IMR-90 (cell line): Measurements from ENCODE around the gene REV3L. TPM values are rescaled to one million over a fixed set of nuclear protein-coding genes. Genes with fewer than 3 reads are reported as not detected.

ENCODE experiments used
- ATAC-seq: fragments of 200-7000 bp; cut with Tn5 transposase; 2 replicates; pipeline ENCODE4 v1.9.1; 2020; ENCODE audit warnings: low read depth, mild to moderate bottlenecking, moderate library complexity
- BruUV-seq: library from RNA; stranded (reverse); fragments of 400-500 nt; replicated peaks from 2 replicates; lab custom pipeline; 2021; lab: Mats Ljungman, UMichigan
- CTCF ChIA-PET: fragments of 300-600 bp; formaldehyde crosslinking; extraction: SDS; loops from one replicate; lab custom pipeline; 2021; ENCODE audit warnings: antibody characterized with exemption; lab: Yijun Ruan, JAX
- POLR2A ChIA-PET: fragments of 300-600 bp; sonication (Branson Sonifier 250); formaldehyde crosslinking; loops from one replicate; lab custom pipeline; 2022; ENCODE audit warnings: antibody characterized with exemption; ENCODE audit not compliant: unreplicated experiment; lab: Charles Lee
- DNase-seq: peaks from one replicate; pipeline ENCODE4 v3.0.0; 2013
- H2AFZ ChIP-seq: replicated peaks from 2 replicates; pipeline ENCODE3; 2013; ENCODE audit warnings: low read length, mild to moderate bottlenecking; ENCODE audit not compliant: poor library complexity
- H2AK5ac ChIP-seq: 2 replicates; pipeline ENCODE4 v1.6.1; 2013; ENCODE audit warnings: low read depth, low read length, inconsistent platforms
- H2AK9ac ChIP-seq: replicated peaks from 2 replicates; pipeline ENCODE3; 2013; ENCODE audit warnings: mild to moderate bottlenecking, low read depth, low read length, moderate library complexity; ENCODE audit not compliant: poor library complexity
- H2BK120ac ChIP-seq: 2 replicates; pipeline ENCODE4 v1.6.1; 2013; ENCODE audit warnings: low read depth, low read length, inconsistent platforms
- H2BK15ac ChIP-seq: 3 replicates; pipeline ENCODE4 v1.6.1; 2013; ENCODE audit warnings: low read depth, low read length, inconsistent platforms
- H2BK20ac ChIP-seq: 2 replicates; pipeline ENCODE4 v1.6.1; 2013; ENCODE audit warnings: low read depth, mild to moderate bottlenecking, inconsistent platforms, low read length, moderate library complexity
- H2BK5ac ChIP-seq: 2 replicates; pipeline ENCODE4 v1.6.1; 2013; ENCODE audit warnings: mild to moderate bottlenecking, low read depth, low read length, inconsistent platforms; ENCODE audit not compliant: poor library complexity, severe bottlenecking
- H3K14ac ChIP-seq: replicated peaks from 2 replicates; pipeline ENCODE4 v1.6.1; 2013; ENCODE audit warnings: low read depth, low read length, inconsistent platforms
- H3K18ac ChIP-seq: 2 replicates; pipeline ENCODE4 v1.6.1; 2013; ENCODE audit warnings: low read depth, low read length, control low read depth
- H3K23ac ChIP-seq: 2 replicates; pipeline ENCODE4 v1.6.1; 2013; ENCODE audit warnings: low read depth, low read length, inconsistent platforms
- H3K27ac ChIP-seq: 2 replicates; pipeline ENCODE4 v1.5.1; 2013; ENCODE audit warnings: mild to moderate bottlenecking, control low read depth, low read length; ENCODE audit not compliant: insufficient read depth
- H3K27me3 ChIP-seq: 2 replicates; pipeline ENCODE4 v1.6.1; 2013; ENCODE audit warnings: low read length; ENCODE audit not compliant: control insufficient read depth, insufficient read depth
- H3K36me3 ChIP-seq: 2 replicates; pipeline ENCODE4 v1.6.1; 2013; ENCODE audit warnings: low read length, mixed read lengths; ENCODE audit not compliant: control insufficient read depth, insufficient read depth
- H3K4ac ChIP-seq: 2 replicates; pipeline ENCODE4 v1.6.1; 2013; ENCODE audit warnings: low read depth, low read length, inconsistent platforms
- H3K4me1 ChIP-seq: 2 replicates; pipeline ENCODE4 v1.6.1; 2013; ENCODE audit warnings: low read length, mixed read lengths; ENCODE audit not compliant: control insufficient read depth, insufficient read depth
- H3K4me2 ChIP-seq: 2 replicates; pipeline ENCODE4 v1.6.1; 2013; ENCODE audit warnings: low read depth, mild to moderate bottlenecking, control low read depth, low read length, moderate library complexity
- H3K4me3 ChIP-seq: 2 replicates; pipeline ENCODE4 v1.5.1; 2013; ENCODE audit warnings: low read depth, mild to moderate bottlenecking, control low read depth, low read length, moderate library complexity; ENCODE audit not compliant: insufficient read depth
- H3K56ac ChIP-seq: 2 replicates; pipeline ENCODE4 v1.6.1; 2013; ENCODE audit warnings: low read length, inconsistent platforms; ENCODE audit not compliant: insufficient read depth; ENCODE audit errors: extremely low read depth
- H3K79me1 ChIP-seq, 2 experiments: 2 replicates each; pipeline ENCODE4 v1.6.1; 2013; ENCODE audit warnings: low read length in 2 of 2, inconsistent platforms in 1 of 2, low read depth in 1 of 2
- H3K9ac ChIP-seq: 2 replicates; pipeline ENCODE4 v1.6.1; 2013; ENCODE audit warnings: low read depth, low read length, control low read depth
- H3K9me1 ChIP-seq: 2 replicates; pipeline ENCODE4 v1.6.1; 2013; ENCODE audit warnings: low read length, inconsistent platforms; ENCODE audit not compliant: insufficient read depth
- H3K9me3 ChIP-seq: 2 replicates; pipeline ENCODE4 v1.6.1; 2013; ENCODE audit warnings: low read length; ENCODE audit not compliant: control insufficient read depth, insufficient read depth
- H4K20me1 ChIP-seq: 2 replicates; pipeline ENCODE4 v1.6.1; 2013; ENCODE audit warnings: low read length, inconsistent platforms; ENCODE audit not compliant: insufficient read depth
- H4K5ac ChIP-seq: 2 replicates; pipeline ENCODE4 v1.6.1; 2013; ENCODE audit warnings: mild to moderate bottlenecking, low read depth, low read length, control low read depth
- H4K8ac ChIP-seq, 2 experiments: 2 replicates each; pipeline ENCODE4 v1.6.1; 2013; ENCODE audit warnings: low read depth in 2 of 2, low read length in 2 of 2, control low read depth in 1 of 2, inconsistent platforms in 1 of 2
- H4K91ac ChIP-seq: 2 replicates; pipeline ENCODE4 v1.6.1; 2013; ENCODE audit warnings: low read depth, low read length, inconsistent platforms; ENCODE audit not compliant: insufficient read depth
- BHLHE40 ChIP-seq: fragments of 150-350 bp; IDR thresholded peaks from 2 replicates; pipeline ENCODE4 v1.6.1; 2016; ENCODE audit warnings: mild to moderate bottlenecking, low read depth, low read length
- CEBPB ChIP-seq: IDR thresholded peaks from 2 replicates; pipeline ENCODE4 v1.6.1; 2012; ENCODE audit warnings: low read depth, low read length, improper control_type of control experiment
- CHD1 ChIP-seq: IDR thresholded peaks from 2 replicates; pipeline ENCODE4 v1.6.1; 2012; ENCODE audit warnings: low read depth, low read length, improper control_type of control experiment
- CTCF ChIP-seq: conservative IDR thresholded peaks from 2 replicates; pipeline ENCODE4 v1.5.1; 2012; ENCODE audit warnings: mild to moderate bottlenecking, low read depth, low read length, improper control_type of control experiment
- ELK1 ChIP-seq: fragments of 150-350 bp; IDR thresholded peaks from 2 replicates; pipeline ENCODE4 v1.6.1; 2016; ENCODE audit warnings: low read depth, mild to moderate bottlenecking, low read length, moderate library complexity, borderline replicate concordance
- FOS ChIP-seq: fragments of 150-350 bp; IDR thresholded peaks from 2 replicates; pipeline ENCODE4 v1.6.1; 2016; ENCODE audit warnings: low read depth, low read length
- MAFK ChIP-seq: IDR thresholded peaks from 2 replicates; pipeline ENCODE4 v1.6.1; 2012; ENCODE audit warnings: low read depth, low read length, improper control_type of control experiment
- MAZ ChIP-seq: IDR thresholded peaks from 2 replicates; pipeline ENCODE4 v1.6.1; 2012; ENCODE audit warnings: low read depth, mild to moderate bottlenecking, low read length, improper control_type of control experiment, moderate library complexity, borderline replicate concordance
- MXI1 ChIP-seq: IDR thresholded peaks from 2 replicates; pipeline ENCODE4 v1.6.1; 2012; ENCODE audit warnings: low read depth, mild to moderate bottlenecking, low read length, moderate library complexity, borderline replicate concordance
- NFE2L2 ChIP-seq: fragments of 150-350 bp; IDR thresholded peaks from 2 replicates; pipeline ENCODE4 v1.6.1; 2016; ENCODE audit warnings: low read depth, mild to moderate bottlenecking, low read length
- POLR2A ChIP-seq: IDR thresholded peaks from 2 replicates; pipeline ENCODE4 v1.6.1; 2012; ENCODE audit warnings: mild to moderate bottlenecking, low read depth, low read length
- RAD21 ChIP-seq: IDR thresholded peaks from 2 replicates; pipeline ENCODE4 v1.6.1; 2012; ENCODE audit warnings: low read length, improper control_type of control experiment
- RCOR1 ChIP-seq: IDR thresholded peaks from 2 replicates; pipeline ENCODE4 v1.6.1; 2012; ENCODE audit warnings: mild to moderate bottlenecking, low read length, improper control_type of control experiment; ENCODE audit not compliant: insufficient replicate concordance
- RFX5 ChIP-seq: IDR thresholded peaks from 2 replicates; pipeline ENCODE4 v1.8.0; 2012; ENCODE audit warnings: low read depth, mild to moderate bottlenecking, low read length, moderate library complexity
- SMC3 ChIP-seq: fragments of 150-350 bp; IDR thresholded peaks from 2 replicates; pipeline ENCODE4 v1.6.1; 2016; ENCODE audit warnings: low read depth, mild to moderate bottlenecking, antibody characterized with exemption, low read length, moderate library complexity
- USF2 ChIP-seq: fragments of 150-350 bp; IDR thresholded peaks from 2 replicates; pipeline ENCODE4 v1.6.1; 2017; ENCODE audit warnings: mild to moderate bottlenecking, antibody characterized with exemption, low read length, low read depth
- WGBS, 2 experiments: methylation state at CpG; one replicate each; pipeline versions ENCODE4 v1.1.5 to v1.1.7; 2013; ENCODE audit warnings: missing lambda C conversion rate in 2 of 2; ENCODE audit not compliant: insufficient read length in 1 of 2; ENCODE audit errors: extremely low coverage in 2 of 2; 5-methylcytosine and 5-hydroxymethylcytosine counted together
- dilution Hi-C: fragments of 300-500 bp; cut with HindIII; formaldehyde crosslinking; loops from one replicate; pipeline ENCODE4 v1.14.3; 2018; ENCODE audit warnings: low sequenced_read_pairs; ENCODE audit not compliant: unreplicated experiment
- in situ Hi-C: fragments of 300-500 bp; cut with MboI; formaldehyde crosslinking; loops from 3 replicates; pipeline ENCODE4 v1.14.3; 2019; ENCODE audit warnings: low sequenced_read_pairs, inconsistent platforms, mixed read lengths
- intact Hi-C: fragments of 100-400 bp; cut with micrococcal nuclease; formaldehyde crosslinking; loops from 2 replicates; pipeline ENCODE4 v1.10.0; 2022
- polyA plus RNA-seq, 3 experiments: library from polyadenylated mRNA; depleted of rRNA; stranded (reverse); fragments of >200 nt; gene quantifications; 2 replicates each; pipeline ENCODE4 v1.2.3, GENCODE V29; 2012; ENCODE audit warnings: low replicate concordance in 1 of 3
- total RNA-seq: library from RNA; depleted of rRNA; stranded (reverse); fragments of >200 nt; gene quantifications from 2 replicates; pipeline ENCODE4 v1.2.3, GENCODE V29; 2012

Gene REV3L
- total and polyA plus RNA-seq, 2 of the 4 experiments (the other 2 are of a cell fraction): 7.4 to 15.4 TPM

- no peak overlapping the region for H2AK9ac ChIP-seq
- H3K23ac ChIP-seq: peak overlapping the region; percentile 79; the same call in 1 of the 2 replicates
- H2AK5ac ChIP-seq: peak overlapping the region; percentile 20; the same call in 1 of the 2 replicates
- H4K91ac ChIP-seq: peak overlapping the region; percentile 21
- no peak overlapping the region for H2BK120ac ChIP-seq
- H3K4me2 ChIP-seq: no peak overlapping the region
- ChIA-PET CTCF (interaction anchor here (1.3 kb wide), 1 partner anchor 155 kb away, joined by 3 read pairs; no protein-coding TSS in a partner anchor), POLR2A (no interaction called here)
- no peak overlapping the region for H4K5ac ChIP-seq
- peaks cover 41% of the 10 kb centered on the region for H4K20me1 ChIP-seq
- in situ Hi-C loops: no loop called here
- dilution Hi-C loops: no loop called here
- H3K9ac ChIP-seq: no peak overlapping the region
- no peak overlapping the region for H3K4me3 ChIP-seq
- H2BK20ac ChIP-seq: no peak overlapping the region
- no peak overlapping the region for H3K56ac ChIP-seq
- ATAC-seq: no peak
- no peaks in the 10 kb centered on the region for H3K9me3 ChIP-seq
- peaks cover 17 to 63% of the 10 kb centered on the region in 2 experiments for H3K79me1 ChIP-seq
- no peak overlapping the region for H3K27ac ChIP-seq
- no peak overlapping the region for H2BK5ac ChIP-seq
- peaks cover 11% of the 10 kb centered on the region for H3K9me1 ChIP-seq
- H3K27me3 ChIP-seq: no peaks in the 10 kb centered on the region
- H3K18ac ChIP-seq: no peak overlapping the region
- no CpG with 5 or more reads among the region's 4 CpGs for WGBS, 2 experiments
- TF ChIP-seq CTCF (no peak), SMC3 (no peak), CEBPB (no peak), USF2 (no peak), MAZ (no peak), CHD1 (no peak), RCOR1 (no peak), NFE2L2 (no peak), FOS (no peak), BHLHE40 (no peak), MXI1 (no peak), RAD21 (no peak), ELK1 (no peak), MAFK (no peak), RFX5 (no peak), POLR2A (no peak)
- intact Hi-C loops: no loop called here
- DNase-seq: no peak
- H4K8ac ChIP-seq: no peak overlapping the region
- H2AFZ ChIP-seq: no peak overlapping the region
- no peaks in the 10 kb centered on the region for H3K36me3 ChIP-seq
- H3K14ac ChIP-seq: 0 out of 2 replicates have a peak overlapping the region, but pooled peaks have one; percentile 4
- BruUV-seq: no TSS peak
- H3K4ac ChIP-seq: no peak overlapping the region
- no peak overlapping the region for H2BK15ac ChIP-seq
- H3K4me1 ChIP-seq: peaks cover 7% of the 10 kb centered on the region; the same call in 1 of the 2 replicates
These were observed 8.9 kb downstream of the REV3L start for GRCh38 chr6:111474106-111474505.
